Keratinocyte (primary cell): ENCODE results near the gene CS. TPM values are rescaled to one million over a fixed set of nuclear protein-coding genes. Genes with fewer than 3 reads are reported as not detected.

Experiments
- DNase-seq: peaks from one replicate; pipeline ENCODE4 v3.0.0-alpha.2; 2011; ENCODE audit warnings: low read depth, missing footprints, low spot score
- FAIRE-seq: peaks from 2 replicates; lab custom pipeline; 2011; peaks lifted over from hg19 to GRCh38; lab: Jason Lieb, UNC
- H2AFZ ChIP-seq: 2 replicates; pipeline ENCODE4 v1.6.0; 2012; ENCODE audit warnings: low read length, control low read depth, inconsistent platforms; ENCODE audit not compliant: control insufficient read depth
- H3K27ac ChIP-seq: 2 replicates; pipeline ENCODE4 v1.5.1; 2011; ENCODE audit warnings: low read length; ENCODE audit not compliant: control insufficient read depth, insufficient read depth
- H3K27me3 ChIP-seq: 3 replicates; pipeline ENCODE4 v1.6.0; 2011; ENCODE audit warnings: low read length; ENCODE audit not compliant: control insufficient read depth, insufficient read depth; ENCODE audit errors: extremely low read depth
- H3K36me3 ChIP-seq, 2 experiments: 2 replicates in 1 of 2; 3 replicates in 1 of 2; pipeline ENCODE4 v1.5.1; 2011; ENCODE audit warnings: low read length in 2 of 2, mild to moderate bottlenecking in 1 of 2; ENCODE audit not compliant: control insufficient read depth in 2 of 2, insufficient read depth in 2 of 2; ENCODE audit errors: extremely low read depth in 1 of 2
- H3K4me1 ChIP-seq: 3 replicates; pipeline ENCODE4 v1.5.1; 2011; ENCODE audit warnings: low read length; ENCODE audit not compliant: control insufficient read depth, insufficient read depth; ENCODE audit errors: extremely low read depth
- H3K4me2 ChIP-seq: 3 replicates; pipeline ENCODE4 v1.6.0; 2011; ENCODE audit warnings: low read depth, low read length; ENCODE audit not compliant: control insufficient read depth, insufficient read depth; ENCODE audit errors: extremely low read depth
- H3K4me3 ChIP-seq, 3 experiments: fragments of 200-600 bp in 1 of 3; sonication (generic) in 1 of 3; 2 replicates in 2 of 3; 3 replicates in 1 of 3; pipeline ENCODE4 v1.5.1; 2011 to 2016; ENCODE audit warnings: low read length in 3 of 3, mild to moderate bottlenecking in 3 of 3, control low read depth in 2 of 3, inconsistent platforms in 1 of 3, low read depth in 1 of 3, mixed read lengths in 1 of 3, mixed run types in 1 of 3, moderate library complexity in 1 of 3; ENCODE audit not compliant: control insufficient read depth in 2 of 3, insufficient read depth in 2 of 3; ENCODE audit errors: extremely low read depth in 1 of 3
- H3K79me2 ChIP-seq: 2 replicates; pipeline ENCODE4 v1.6.0; 2012; ENCODE audit warnings: low read length; ENCODE audit not compliant: control insufficient read depth, insufficient read depth
- H3K9ac ChIP-seq: 3 replicates; pipeline ENCODE4 v1.6.0; 2011; ENCODE audit warnings: low read length; ENCODE audit not compliant: control insufficient read depth, insufficient read depth; ENCODE audit errors: extremely low read depth
- H3K9me1 ChIP-seq: 3 replicates; pipeline ENCODE4 v1.6.0; 2011; ENCODE audit warnings: low read length; ENCODE audit not compliant: control insufficient read depth, insufficient read depth; ENCODE audit errors: extremely low read depth
- H3K9me3 ChIP-seq: 2 replicates; pipeline ENCODE4 v1.5.1; 2012; ENCODE audit warnings: low read depth, low read length; ENCODE audit not compliant: control insufficient read depth
- H4K20me1 ChIP-seq: 3 replicates; pipeline ENCODE4 v1.6.0; 2011; ENCODE audit warnings: low read length; ENCODE audit not compliant: control insufficient read depth, insufficient read depth; ENCODE audit errors: extremely low read depth
- EZH2 ChIP-seq: IDR thresholded peaks from one replicate; pipeline ENCODE4 v1.6.1; 2012; ENCODE audit warnings: inconsistent platforms, mild to moderate bottlenecking, low read length, moderate library complexity
- dilution Hi-C: fragments of 300-500 bp; cut with MboI; formaldehyde crosslinking; loops from one replicate; pipeline ENCODE4 v1.7.0; 2020; ENCODE audit warnings: low sequenced_read_pairs; ENCODE audit not compliant: extremely low pct_ligation_motif_present
- polyA plus RNA-seq, 5 experiments: library from polyadenylated mRNA; depleted of rRNA in 3 of 5; stranded (reverse) in 3 of 5; stranded (forward) in 1 of 5; unstranded in 1 of 5; fragments of >200 nt; gene quantifications; 1 replicate in 1 of 5; 2 replicates in 3 of 5; 3 replicates in 1 of 5; pipeline versions ENCODE4 v1.2.1 to v1.2.3, GENCODE V29; 2011 to 2012; ENCODE audit warnings: missing spikeins in 2 of 5, low read depth in 1 of 5, low replicate concordance in 1 of 5
- TF ChIP-seq, protein P1 (sequence below), 3 experiments: IDR thresholded peaks in 1 of 3; conservative IDR thresholded peaks in 1 of 3; optimal IDR thresholded peaks in 1 of 3; 2 replicates in 2 of 3; 3 replicates in 1 of 3; pipeline versions ENCODE3 to v1.5.1; 2011; ENCODE audit warnings: low read length in 3 of 3, mild to moderate bottlenecking in 3 of 3, moderate library complexity in 2 of 3, control low read depth in 1 of 3, inconsistent platforms in 1 of 3; ENCODE audit not compliant: insufficient read depth in 2 of 3; ENCODE audit errors: extremely low read depth in 1 of 3

The CS gene
- polyA plus RNA-seq, 1 donor (not counting 4 experiments of a cell fraction or from before 2014, with no cell fraction given) = 105 TPM

DNA sequence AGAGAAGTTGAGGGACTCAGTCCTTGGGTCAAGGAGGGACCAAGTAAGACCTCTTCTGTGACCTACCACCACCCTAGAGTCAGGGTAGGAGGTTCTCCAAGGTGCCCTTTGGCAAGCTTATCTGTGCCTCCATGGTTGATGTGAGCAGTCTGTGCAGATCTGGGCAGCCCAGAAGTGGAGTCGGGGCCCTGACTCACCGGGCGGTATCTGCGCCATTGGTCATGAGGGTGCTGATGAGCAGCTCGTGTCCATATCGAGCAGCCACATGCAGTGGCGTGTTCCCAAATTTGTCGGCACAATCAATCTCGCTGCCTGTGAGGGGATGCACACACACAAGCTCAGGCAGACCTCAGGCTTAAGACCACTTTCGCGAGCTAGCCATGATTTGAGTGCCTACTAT is 47.0 kb downstream of the CS start:
- Histone ChIP-seq H4K20me1 (no peaks in the 10 kb centered on the region), H3K9ac (no peak overlapping the region), H3K9me3 (no peaks in the 10 kb centered on the region), H3K79me2 (peaks cover 56% of the 10 kb centered on the region), H3K36me3 (peaks cover 52 to 56% of the 10 kb centered on the region in 2 experiments), H3K27ac (no peak overlapping the region), H2AFZ (no peak overlapping the region), H3K27me3 (no peaks in the 10 kb centered on the region), H3K4me3 (no peak overlapping the region), H3K9me1 (peaks cover 3% of the 10 kb centered on the region), H3K4me1 (peaks cover 14% of the 10 kb centered on the region), H3K4me2 (no peak overlapping the region)
- no peak for FAIRE-seq
- dilution Hi-C loops = no loop called here
- no peak for DNase-seq
- TF ChIP-seq, protein P1, sequence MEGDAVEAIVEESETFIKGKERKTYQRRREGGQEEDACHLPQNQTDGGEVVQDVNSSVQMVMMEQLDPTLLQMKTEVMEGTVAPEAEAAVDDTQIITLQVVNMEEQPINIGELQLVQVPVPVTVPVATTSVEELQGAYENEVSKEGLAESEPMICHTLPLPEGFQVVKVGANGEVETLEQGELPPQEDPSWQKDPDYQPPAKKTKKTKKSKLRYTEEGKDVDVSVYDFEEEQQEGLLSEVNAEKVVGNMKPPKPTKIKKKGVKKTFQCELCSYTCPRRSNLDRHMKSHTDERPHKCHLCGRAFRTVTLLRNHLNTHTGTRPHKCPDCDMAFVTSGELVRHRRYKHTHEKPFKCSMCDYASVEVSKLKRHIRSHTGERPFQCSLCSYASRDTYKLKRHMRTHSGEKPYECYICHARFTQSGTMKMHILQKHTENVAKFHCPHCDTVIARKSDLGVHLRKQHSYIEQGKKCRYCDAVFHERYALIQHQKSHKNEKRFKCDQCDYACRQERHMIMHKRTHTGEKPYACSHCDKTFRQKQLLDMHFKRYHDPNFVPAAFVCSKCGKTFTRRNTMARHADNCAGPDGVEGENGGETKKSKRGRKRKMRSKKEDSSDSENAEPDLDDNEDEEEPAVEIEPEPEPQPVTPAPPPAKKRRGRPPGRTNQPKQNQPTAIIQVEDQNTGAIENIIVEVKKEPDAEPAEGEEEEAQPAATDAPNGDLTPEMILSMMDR (optimal IDR thresholded peaks at IDR 0.05 in 1 of 3, IDR thresholded peaks at IDR 0.05 in 1 of 3, conservative IDR thresholded peaks at IDR 0.05 in 1 of 3; ENCODE audit: extremely low read depth in 1 of 3, insufficient read depth in 2 of 3, low read length in 3 of 3) = no peak
- no peak for TF ChIP-seq EZH2

DNA sequence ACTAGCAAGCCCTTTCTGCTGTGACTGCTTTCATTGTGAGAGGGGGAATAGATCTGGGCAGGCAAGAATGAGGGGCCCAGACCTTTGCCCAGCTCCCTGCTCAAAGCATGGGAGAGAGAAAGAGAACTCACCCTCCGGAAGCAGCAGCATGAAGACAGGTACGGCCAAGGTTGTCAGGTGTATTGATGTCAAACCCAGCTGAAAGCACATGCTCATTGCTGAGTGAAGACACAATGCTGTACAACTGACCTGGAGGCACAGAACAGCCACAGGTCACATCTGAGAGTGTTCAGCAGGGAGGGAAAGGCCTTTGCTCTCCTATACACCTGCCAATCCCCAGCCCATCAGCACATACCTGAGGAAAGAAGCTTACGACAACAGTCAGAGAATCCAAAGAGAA is 47.5 kb downstream of the CS start:
- dilution Hi-C loops = no loop called here
- Histone ChIP-seq H3K27ac (no peak overlapping the region), H3K36me3 (peaks cover 56 to 60% of the 10 kb centered on the region in 2 experiments), H4K20me1 (no peaks in the 10 kb centered on the region), H3K27me3 (no peaks in the 10 kb centered on the region), H3K9me3 (no peaks in the 10 kb centered on the region), H3K79me2 (peaks cover 53% of the 10 kb centered on the region), H3K9me1 (peaks cover 3% of the 10 kb centered on the region), H3K4me3 (no peak overlapping the region), H2AFZ (no peak overlapping the region), H3K9ac (no peak overlapping the region), H3K4me2 (no peak overlapping the region), H3K4me1 (peaks cover 14% of the 10 kb centered on the region)
- DNase-seq (no peak), FAIRE-seq (no peak)
- TF ChIP-seq, protein P1 (optimal IDR thresholded peaks at IDR 0.05 in 1 of 3, IDR thresholded peaks at IDR 0.05 in 1 of 3, conservative IDR thresholded peaks at IDR 0.05 in 1 of 3; ENCODE audit: extremely low read depth in 1 of 3, insufficient read depth in 2 of 3, low read length in 3 of 3) = no peak
- TF ChIP-seq EZH2 = no peak
